ENCODE measurements around the gene PID1.

- TF ChIP-seq ZNF274 (IDR thresholded peaks at IDR 0.05; ENCODE audit: low read depth, low read length) (no peak), TCF7L2 (IDR thresholded peaks at IDR 0.05; ENCODE audit: borderline replicate concordance, extremely low read depth, insufficient read depth, insufficient read length) (no peak), CTCF (IDR thresholded peaks at IDR 0.05 in 2 of 3, conservative IDR thresholded peaks at IDR 0.05 in 1 of 3; ENCODE audit: borderline replicate concordance in 1 of 3, insufficient read depth in 1 of 3, low read depth in 2 of 3, low read length in 2 of 3) (no peak), MAX (IDR thresholded peaks at IDR 0.05) (no peak), YY1 (IDR thresholded peaks at IDR 0.05; ENCODE audit: extremely low read depth, insufficient replicate concordance, low read depth, low read length) (no peak), POLR2A (IDR thresholded peaks at IDR 0.05; ENCODE audit: borderline replicate concordance, extremely low read depth, insufficient read depth, insufficient read length) (no peak), POLR2AphosphoS5 (IDR thresholded peaks at IDR 0.05; ENCODE audit: low read depth, low read length) (no peak), EZH2phosphoT487 (IDR thresholded peaks at IDR 0.05; ENCODE audit: borderline replicate concordance) (no peak), CEBPB (IDR thresholded peaks at IDR 0.05; ENCODE audit: low read depth) (no peak)
- TF ChIP-seq, protein P1, sequence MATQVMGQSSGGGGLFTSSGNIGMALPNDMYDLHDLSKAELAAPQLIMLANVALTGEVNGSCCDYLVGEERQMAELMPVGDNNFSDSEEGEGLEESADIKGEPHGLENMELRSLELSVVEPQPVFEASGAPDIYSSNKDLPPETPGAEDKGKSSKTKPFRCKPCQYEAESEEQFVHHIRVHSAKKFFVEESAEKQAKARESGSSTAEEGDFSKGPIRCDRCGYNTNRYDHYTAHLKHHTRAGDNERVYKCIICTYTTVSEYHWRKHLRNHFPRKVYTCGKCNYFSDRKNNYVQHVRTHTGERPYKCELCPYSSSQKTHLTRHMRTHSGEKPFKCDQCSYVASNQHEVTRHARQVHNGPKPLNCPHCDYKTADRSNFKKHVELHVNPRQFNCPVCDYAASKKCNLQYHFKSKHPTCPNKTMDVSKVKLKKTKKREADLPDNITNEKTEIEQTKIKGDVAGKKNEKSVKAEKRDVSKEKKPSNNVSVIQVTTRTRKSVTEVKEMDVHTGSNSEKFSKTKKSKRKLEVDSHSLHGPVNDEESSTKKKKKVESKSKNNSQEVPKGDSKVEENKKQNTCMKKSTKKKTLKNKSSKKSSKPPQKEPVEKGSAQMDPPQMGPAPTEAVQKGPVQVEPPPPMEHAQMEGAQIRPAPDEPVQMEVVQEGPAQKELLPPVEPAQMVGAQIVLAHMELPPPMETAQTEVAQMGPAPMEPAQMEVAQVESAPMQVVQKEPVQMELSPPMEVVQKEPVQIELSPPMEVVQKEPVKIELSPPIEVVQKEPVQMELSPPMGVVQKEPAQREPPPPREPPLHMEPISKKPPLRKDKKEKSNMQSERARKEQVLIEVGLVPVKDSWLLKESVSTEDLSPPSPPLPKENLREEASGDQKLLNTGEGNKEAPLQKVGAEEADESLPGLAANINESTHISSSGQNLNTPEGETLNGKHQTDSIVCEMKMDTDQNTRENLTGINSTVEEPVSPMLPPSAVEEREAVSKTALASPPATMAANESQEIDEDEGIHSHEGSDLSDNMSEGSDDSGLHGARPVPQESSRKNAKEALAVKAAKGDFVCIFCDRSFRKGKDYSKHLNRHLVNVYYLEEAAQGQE (IDR thresholded peaks at IDR 0.05; ENCODE audit: low read depth): no peak
Measured at GRCh38 chr2:229050133-229050532, 221.0 kb downstream of the PID1 start.

Measured in HCT116 (cell line).